ENCODE measurements around the gene BMERB1. TPM values are rescaled to one million over a fixed set of nuclear protein-coding genes. Genes with fewer than 3 reads are reported as not detected.

The BMERB1 gene
- polyA plus RNA-seq, 1 of the 3 experiments (the other 2 are of a cell fraction): 33.9 TPM

DNA sequence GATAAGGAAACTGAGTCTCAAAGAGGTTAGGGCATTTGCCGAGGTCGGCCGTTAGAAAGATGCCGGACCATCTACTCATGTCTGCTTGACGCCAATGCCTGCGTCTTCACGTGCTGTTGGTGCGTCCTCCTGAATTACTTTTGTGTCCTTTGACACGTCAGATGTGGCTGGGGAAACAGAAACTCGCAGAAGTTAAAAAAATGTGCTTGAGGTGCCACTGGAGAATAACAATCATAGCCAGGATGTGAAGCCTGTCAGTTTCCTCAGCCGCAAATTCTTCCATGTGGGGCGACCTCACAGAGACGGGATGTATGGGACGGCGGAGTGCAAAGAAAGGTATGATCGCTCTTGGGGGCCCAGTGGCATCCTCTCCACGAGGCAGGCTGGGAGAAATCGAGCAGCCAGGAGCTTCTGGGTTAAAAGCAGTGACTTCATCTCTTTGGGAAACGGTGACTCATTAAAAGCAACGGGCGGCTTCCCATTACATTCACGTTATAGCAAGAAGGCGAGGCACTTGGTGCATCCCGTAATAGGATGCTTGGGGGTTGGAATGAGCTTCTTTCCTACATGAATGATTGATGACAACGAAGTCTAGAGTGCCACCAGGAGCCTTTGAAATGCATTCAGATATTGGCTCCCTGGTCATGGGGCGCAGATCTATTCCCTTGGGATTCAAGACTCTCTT lies 67.8 kb downstream of the BMERB1 start (continued):
- peak; percentile 91 for TF ChIP-seq MAX (IDR thresholded peaks at IDR 0.05; ENCODE audit: low read depth)
- peak; percentile 96 for TF ChIP-seq FOSL2 (IDR thresholded peaks at IDR 0.05; ENCODE audit: borderline replicate concordance, low read depth)
- TF ChIP-seq SMC3 (IDR thresholded peaks at IDR 0.05; ENCODE audit: low read depth, low read length): no peak
- no peak for TF ChIP-seq RAD21 (IDR thresholded peaks at IDR 0.05; ENCODE audit: low read length)
- TF ChIP-seq SIN3A (IDR thresholded peaks at IDR 0.05; ENCODE audit: borderline replicate concordance, low read depth, low read length): peak; percentile 41; the same call in 1 of the 2 replicates
- peak in 1 of 2 experiments; percentile 78; a peak in 1 of 4 replicates for TF ChIP-seq EP300 (IDR thresholded peaks at IDR 0.05; ENCODE audit: borderline replicate concordance in 1 of 2, low read depth in 1 of 2, low read length in 1 of 2)
- TF ChIP-seq POLR2AphosphoS5 (IDR thresholded peaks at IDR 0.05; ENCODE audit: low read depth, low read length): peak; percentile 52; the same call in 1 of the 2 replicates
- no peak for TF ChIP-seq TAF1 (IDR thresholded peaks at IDR 0.05; ENCODE audit: borderline replicate concordance, low read depth, low read length)
- no peak for TF ChIP-seq RCOR1 (IDR thresholded peaks at IDR 0.05; ENCODE audit: low read length)
- TF ChIP-seq, protein P1, sequence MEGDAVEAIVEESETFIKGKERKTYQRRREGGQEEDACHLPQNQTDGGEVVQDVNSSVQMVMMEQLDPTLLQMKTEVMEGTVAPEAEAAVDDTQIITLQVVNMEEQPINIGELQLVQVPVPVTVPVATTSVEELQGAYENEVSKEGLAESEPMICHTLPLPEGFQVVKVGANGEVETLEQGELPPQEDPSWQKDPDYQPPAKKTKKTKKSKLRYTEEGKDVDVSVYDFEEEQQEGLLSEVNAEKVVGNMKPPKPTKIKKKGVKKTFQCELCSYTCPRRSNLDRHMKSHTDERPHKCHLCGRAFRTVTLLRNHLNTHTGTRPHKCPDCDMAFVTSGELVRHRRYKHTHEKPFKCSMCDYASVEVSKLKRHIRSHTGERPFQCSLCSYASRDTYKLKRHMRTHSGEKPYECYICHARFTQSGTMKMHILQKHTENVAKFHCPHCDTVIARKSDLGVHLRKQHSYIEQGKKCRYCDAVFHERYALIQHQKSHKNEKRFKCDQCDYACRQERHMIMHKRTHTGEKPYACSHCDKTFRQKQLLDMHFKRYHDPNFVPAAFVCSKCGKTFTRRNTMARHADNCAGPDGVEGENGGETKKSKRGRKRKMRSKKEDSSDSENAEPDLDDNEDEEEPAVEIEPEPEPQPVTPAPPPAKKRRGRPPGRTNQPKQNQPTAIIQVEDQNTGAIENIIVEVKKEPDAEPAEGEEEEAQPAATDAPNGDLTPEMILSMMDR (IDR thresholded peaks at IDR 0.05): no peak
- peak; percentile 71 for TF ChIP-seq TCF12 (IDR thresholded peaks at IDR 0.05)
- no peak for TF ChIP-seq NRF1 (IDR thresholded peaks at IDR 0.05; ENCODE audit: low read depth, low read length)
- TF ChIP-seq, protein P2, sequence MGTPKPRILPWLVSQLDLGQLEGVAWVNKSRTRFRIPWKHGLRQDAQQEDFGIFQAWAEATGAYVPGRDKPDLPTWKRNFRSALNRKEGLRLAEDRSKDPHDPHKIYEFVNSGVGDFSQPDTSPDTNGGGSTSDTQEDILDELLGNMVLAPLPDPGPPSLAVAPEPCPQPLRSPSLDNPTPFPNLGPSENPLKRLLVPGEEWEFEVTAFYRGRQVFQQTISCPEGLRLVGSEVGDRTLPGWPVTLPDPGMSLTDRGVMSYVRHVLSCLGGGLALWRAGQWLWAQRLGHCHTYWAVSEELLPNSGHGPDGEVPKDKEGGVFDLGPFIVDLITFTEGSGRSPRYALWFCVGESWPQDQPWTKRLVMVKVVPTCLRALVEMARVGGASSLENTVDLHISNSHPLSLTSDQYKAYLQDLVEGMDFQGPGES (IDR thresholded peaks at IDR 0.05; ENCODE audit: low read depth, low read length): no peak
- peak; percentile 87 for TF ChIP-seq JUND (IDR thresholded peaks at IDR 0.05)
- TF ChIP-seq EZH2phosphoT487 (IDR thresholded peaks at IDR 0.05; ENCODE audit: borderline replicate concordance, low read depth): no peak
- TF ChIP-seq, protein P3, sequence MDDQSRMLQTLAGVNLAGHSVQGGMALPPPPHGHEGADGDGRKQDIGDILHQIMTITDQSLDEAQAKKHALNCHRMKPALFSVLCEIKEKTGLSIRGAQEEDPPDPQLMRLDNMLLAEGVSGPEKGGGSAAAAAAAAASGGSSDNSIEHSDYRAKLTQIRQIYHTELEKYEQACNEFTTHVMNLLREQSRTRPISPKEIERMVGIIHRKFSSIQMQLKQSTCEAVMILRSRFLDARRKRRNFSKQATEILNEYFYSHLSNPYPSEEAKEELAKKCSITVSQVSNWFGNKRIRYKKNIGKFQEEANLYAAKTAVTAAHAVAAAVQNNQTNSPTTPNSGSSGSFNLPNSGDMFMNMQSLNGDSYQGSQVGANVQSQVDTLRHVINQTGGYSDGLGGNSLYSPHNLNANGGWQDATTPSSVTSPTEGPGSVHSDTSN (IDR thresholded peaks at IDR 0.05): peak; percentile 90
- TF ChIP-seq GATA2 (CRISPR knock-in tag; IDR thresholded peaks at IDR 0.05): no peak
- no peak for TF ChIP-seq ZBTB33 (IDR thresholded peaks at IDR 0.05; ENCODE audit: borderline replicate concordance, low read depth)
- TF ChIP-seq REST (IDR thresholded peaks at IDR 0.05; ENCODE audit: low read depth, low read length): no peak
- TF ChIP-seq CHD2 (IDR thresholded peaks at IDR 0.05; ENCODE audit: low read length, partially characterized antibody): no peak
